ENCODE measurements around the gene SSMEM1.

Gene SSMEM1

DNA sequence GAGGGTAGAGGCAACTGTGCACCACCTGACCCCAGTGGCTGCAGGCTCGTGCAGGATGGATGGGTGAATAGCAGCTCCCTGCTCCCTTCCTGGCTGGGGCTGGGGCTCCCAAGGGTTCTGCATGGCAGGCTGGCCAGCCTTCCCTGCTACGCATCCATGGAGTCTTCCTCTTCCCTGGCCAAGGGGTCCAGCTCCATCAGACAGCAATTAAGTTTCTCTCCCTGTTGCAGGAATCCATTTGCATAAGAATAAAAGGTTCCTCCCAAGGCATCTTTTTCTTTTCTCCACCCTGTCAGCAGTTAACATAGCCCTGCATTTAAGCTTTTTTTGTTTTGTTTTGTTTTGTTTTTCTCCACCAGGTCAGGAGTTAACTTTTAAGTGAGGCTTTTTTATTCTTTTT is 49.0 kb downstream of the SSMEM1 start:
- DNase-seq: no peak

- no peak for DNase-seq
These were observed 50.9 kb downstream of the SSMEM1 start for GRCh38 chr7:130258494-130259078.

GRCh38 chr7:130262448-130262847 is 54.8 kb downstream of the SSMEM1 start:
- DNase-seq: no peak

- DNase-seq: no peak
These were observed 55.5 kb downstream of the SSMEM1 start for GRCh38 chr7:130263130-130263529.

Measured in activated T-cell treated with anti-CD3 and anti-CD28 coated beads for 4 hours (primary cell).